Measurements from ENCODE around the gene CCL18.
"Not testable (repeated sequence)": the region's sequence is repeated elsewhere in the genome, so short reads cannot be mapped to it uniquely, and the experiment has no call there.

DNA sequence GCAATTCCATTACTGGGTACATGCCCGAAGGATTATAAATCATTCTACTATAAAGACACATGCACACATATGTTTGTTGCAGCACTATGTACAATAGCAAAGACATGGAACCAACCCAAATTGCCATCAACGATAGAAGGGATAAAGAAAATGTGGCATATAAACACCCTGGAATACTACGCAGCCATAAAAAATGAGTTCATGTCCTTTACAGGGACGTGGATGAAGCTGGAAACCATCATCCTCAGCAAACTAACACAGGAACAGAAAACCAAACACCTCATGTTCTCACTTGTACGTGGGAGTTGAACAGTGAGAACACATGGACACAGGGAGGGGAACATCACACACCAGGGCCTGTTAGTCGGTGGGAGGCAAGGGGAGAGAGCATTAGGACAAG, 57.0 kb downstream of the CCL18 start:
- TF ChIP-seq, protein P1, sequence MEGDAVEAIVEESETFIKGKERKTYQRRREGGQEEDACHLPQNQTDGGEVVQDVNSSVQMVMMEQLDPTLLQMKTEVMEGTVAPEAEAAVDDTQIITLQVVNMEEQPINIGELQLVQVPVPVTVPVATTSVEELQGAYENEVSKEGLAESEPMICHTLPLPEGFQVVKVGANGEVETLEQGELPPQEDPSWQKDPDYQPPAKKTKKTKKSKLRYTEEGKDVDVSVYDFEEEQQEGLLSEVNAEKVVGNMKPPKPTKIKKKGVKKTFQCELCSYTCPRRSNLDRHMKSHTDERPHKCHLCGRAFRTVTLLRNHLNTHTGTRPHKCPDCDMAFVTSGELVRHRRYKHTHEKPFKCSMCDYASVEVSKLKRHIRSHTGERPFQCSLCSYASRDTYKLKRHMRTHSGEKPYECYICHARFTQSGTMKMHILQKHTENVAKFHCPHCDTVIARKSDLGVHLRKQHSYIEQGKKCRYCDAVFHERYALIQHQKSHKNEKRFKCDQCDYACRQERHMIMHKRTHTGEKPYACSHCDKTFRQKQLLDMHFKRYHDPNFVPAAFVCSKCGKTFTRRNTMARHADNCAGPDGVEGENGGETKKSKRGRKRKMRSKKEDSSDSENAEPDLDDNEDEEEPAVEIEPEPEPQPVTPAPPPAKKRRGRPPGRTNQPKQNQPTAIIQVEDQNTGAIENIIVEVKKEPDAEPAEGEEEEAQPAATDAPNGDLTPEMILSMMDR (IDR thresholded peaks at IDR 0.05) = not testable (repeated sequence)
- TF ChIP-seq, protein P2, sequence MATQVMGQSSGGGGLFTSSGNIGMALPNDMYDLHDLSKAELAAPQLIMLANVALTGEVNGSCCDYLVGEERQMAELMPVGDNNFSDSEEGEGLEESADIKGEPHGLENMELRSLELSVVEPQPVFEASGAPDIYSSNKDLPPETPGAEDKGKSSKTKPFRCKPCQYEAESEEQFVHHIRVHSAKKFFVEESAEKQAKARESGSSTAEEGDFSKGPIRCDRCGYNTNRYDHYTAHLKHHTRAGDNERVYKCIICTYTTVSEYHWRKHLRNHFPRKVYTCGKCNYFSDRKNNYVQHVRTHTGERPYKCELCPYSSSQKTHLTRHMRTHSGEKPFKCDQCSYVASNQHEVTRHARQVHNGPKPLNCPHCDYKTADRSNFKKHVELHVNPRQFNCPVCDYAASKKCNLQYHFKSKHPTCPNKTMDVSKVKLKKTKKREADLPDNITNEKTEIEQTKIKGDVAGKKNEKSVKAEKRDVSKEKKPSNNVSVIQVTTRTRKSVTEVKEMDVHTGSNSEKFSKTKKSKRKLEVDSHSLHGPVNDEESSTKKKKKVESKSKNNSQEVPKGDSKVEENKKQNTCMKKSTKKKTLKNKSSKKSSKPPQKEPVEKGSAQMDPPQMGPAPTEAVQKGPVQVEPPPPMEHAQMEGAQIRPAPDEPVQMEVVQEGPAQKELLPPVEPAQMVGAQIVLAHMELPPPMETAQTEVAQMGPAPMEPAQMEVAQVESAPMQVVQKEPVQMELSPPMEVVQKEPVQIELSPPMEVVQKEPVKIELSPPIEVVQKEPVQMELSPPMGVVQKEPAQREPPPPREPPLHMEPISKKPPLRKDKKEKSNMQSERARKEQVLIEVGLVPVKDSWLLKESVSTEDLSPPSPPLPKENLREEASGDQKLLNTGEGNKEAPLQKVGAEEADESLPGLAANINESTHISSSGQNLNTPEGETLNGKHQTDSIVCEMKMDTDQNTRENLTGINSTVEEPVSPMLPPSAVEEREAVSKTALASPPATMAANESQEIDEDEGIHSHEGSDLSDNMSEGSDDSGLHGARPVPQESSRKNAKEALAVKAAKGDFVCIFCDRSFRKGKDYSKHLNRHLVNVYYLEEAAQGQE (IDR thresholded peaks at IDR 0.05; ENCODE audit: insufficient read depth in 1 of 2, low read depth in 2 of 2, low read length in 1 of 2) = not testable (repeated sequence)
